Measurements from ENCODE around the gene DBH.

Gene DBH

GRCh38 chr9:133635533-133636531 lies at the start of gene DBH:
DBH (plus strand) TSS chr9:133636363; CDS start chr9:133636372, 9 bp downstream.
- no peak for DNase-seq (ENCODE audit: low spot score)
- TF ChIP-seq CTCF (IDR thresholded peaks at IDR 0.05; ENCODE audit: extremely low read depth, insufficient read depth, missing control alignments): no peak
- in situ Hi-C loops (cut with MboI; ENCODE audit: low pct_unique_long_range_greater_than_20kb, low sequenced_read_pairs, unreplicated experiment): no loop called here

GRCh38 chr9:133587051-133587450 lies 49.1 kb upstream of the DBH start:
- TF ChIP-seq CTCF (IDR thresholded peaks at IDR 0.05; ENCODE audit: extremely low read depth, insufficient read depth, missing control alignments): no peak
- in situ Hi-C loops (cut with MboI; ENCODE audit: low pct_unique_long_range_greater_than_20kb, low sequenced_read_pairs, unreplicated experiment): no loop called here
- no peak for DNase-seq (ENCODE audit: low spot score)

DNA sequence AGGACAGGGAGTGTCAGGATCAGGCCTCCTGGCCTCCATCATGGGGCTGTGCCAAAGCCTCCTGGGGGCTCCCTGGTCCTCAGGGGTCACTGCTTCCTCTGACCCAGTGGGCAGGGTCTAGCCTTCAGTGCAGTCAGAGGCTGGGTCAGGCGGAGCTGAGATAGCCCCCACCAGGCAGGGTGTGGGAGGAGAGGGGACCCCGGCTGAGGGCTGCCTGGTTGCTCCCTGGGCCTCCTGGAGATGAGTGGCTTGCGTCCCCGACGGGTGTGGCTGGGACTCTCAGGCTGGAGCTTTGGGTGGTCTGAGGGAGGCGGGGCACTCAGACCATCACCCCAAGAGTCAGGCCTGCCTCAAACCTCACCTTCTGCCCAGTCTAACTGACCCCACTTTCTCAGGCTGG lies 48.7 kb upstream of the DBH start:
- no peak for DNase-seq (ENCODE audit: low spot score)
- TF ChIP-seq CTCF (IDR thresholded peaks at IDR 0.05; ENCODE audit: extremely low read depth, insufficient read depth, missing control alignments): no peak
- in situ Hi-C loops (cut with MboI; ENCODE audit: low pct_unique_long_range_greater_than_20kb, low sequenced_read_pairs, unreplicated experiment): no loop called here

DNA sequence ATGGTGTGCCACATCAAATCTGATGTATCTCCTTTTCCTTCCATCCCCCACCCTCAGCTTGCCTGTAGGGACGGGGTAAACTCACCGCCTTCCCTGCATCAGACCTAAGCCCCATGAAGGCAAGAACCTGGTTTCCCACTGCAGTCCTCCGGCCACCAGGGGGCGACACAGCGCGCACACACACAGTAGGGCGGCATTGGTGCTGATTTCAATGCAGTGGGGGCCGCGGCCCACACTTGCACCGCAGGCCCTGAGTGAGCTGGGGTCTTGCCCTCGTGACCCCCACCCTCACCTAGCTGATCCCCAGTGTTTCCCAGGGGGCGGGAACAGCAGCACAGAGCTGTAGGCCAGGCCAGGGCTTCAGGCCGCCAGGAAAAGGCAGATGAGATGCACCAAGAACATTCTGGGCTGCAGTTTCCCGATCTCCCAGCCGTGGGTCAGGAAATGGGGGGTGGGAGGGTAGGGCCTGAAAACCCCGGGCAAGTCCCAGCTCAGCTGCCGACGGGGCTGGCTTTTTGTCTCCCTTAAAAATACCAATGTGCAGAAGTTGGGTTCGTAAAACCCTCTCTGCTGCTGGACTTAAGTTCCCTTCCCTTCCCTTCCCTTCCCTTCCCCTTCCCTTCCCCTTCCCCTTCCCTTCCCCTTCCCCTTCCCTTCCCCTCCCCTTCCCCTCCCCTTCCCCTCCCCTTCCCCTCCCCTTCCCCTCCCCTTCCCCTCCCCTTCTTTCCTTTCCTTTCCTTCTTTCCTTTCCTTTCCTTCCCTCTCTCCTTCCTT lies 46.5 kb upstream of the DBH start:
- no peak for DNase-seq (ENCODE audit: low spot score)
- in situ Hi-C loops (cut with MboI; ENCODE audit: low pct_unique_long_range_greater_than_20kb, low sequenced_read_pairs, unreplicated experiment): no loop called here
- TF ChIP-seq CTCF (IDR thresholded peaks at IDR 0.05; ENCODE audit: extremely low read depth, insufficient read depth, missing control alignments): peak; percentile 46

GRCh38 chr9:133590231-133590855 lies 45.8 kb upstream of the DBH start:
- in situ Hi-C loops (cut with MboI; ENCODE audit: low pct_unique_long_range_greater_than_20kb, low sequenced_read_pairs, unreplicated experiment): no loop called here
- DNase-seq (ENCODE audit: low spot score): no peak
- TF ChIP-seq CTCF (IDR thresholded peaks at IDR 0.05; ENCODE audit: extremely low read depth, insufficient read depth, missing control alignments): no peak

Measured in GM13977 (cell line).